ENCODE results near the gene CYB561D2. TPM values are rescaled to one million over a fixed set of nuclear protein-coding genes. Genes with fewer than 3 reads are reported as not detected.
A peak's percentile ranks its signal among the peaks of the same experiment; 100 is the strongest.

The CYB561D2 gene
- polyA plus RNA-seq, 3 donors from 2014 or later = 120 to 158 (median 131) TPM

DNA sequence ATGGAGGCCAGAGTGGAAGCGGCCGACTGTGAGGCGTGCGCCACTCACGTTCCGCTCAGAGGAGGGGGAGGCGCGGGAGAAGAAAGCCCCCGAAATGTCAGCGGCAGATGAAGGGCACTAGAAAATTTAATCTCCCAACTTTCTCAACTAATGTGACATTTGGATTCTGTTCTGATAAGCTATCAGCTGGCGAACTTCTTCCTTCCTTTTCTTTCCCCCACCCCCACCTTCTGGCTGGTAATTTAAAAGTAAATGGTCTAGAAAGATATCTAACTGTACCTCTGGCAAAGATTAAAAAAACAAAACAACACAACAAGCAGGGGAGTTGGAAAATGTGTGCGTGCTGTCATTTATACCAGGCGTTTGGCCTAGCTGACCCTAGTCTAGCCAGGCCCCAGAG lies 35.1 kb downstream of the CYB561D2 start:
- no peaks in the 10 kb centered on the region for H3K36me3 Mint-ChIP-seq
- no peak overlapping the region for H3K27ac Mint-ChIP-seq
- H3K4me3 Mint-ChIP-seq = no peak overlapping the region

DNA sequence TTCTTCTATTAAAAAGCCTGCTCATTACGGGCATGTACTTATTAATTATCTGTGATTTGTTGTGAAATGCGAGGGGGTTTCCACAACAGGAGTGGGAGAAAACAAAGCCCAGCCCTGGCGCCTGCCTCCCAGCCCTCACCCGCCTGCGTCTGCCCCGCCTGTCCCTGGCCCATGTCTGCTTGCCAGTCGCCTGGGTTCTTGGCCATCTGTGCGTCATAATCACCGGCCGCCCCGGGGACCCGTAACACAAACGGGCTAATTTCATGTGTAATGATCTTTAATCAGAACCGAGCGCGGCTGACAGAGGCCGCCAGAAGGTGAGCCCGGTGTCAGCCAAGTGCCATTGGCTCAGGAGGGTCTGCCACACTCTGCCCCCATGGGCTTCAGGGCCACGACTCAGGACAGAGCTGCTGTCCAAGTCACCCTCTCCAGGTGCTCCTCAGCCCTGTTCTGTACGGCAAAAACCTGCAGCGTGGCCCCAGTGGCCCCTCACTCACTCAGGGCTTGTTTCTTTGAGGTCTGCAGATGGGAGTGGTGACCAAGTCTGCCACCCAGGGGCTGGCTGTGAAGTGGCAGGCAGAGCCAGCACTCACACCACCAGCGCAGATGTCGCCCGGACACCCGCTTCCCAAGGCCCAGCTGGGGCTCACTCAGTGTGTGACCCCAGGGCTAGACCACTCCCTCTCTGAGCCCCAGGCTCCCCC lies 37.5 kb downstream of the CYB561D2 start:
- H3K4me1 Mint-ChIP-seq = peaks cover 19 to 20% of the 10 kb centered on the region in 2 donors
- H3K36me3 Mint-ChIP-seq = no peaks in the 10 kb centered on the region
- H3K4me3 Mint-ChIP-seq = no peak overlapping the region
- no peaks in the 10 kb centered on the region for H3K27me3 Mint-ChIP-seq (ENCODE audit: low read depth in 3 of 3)
- no peaks in the 10 kb centered on the region for H3K9me3 Mint-ChIP-seq
- no peak overlapping the region for H3K27ac Mint-ChIP-seq
- DNase-seq = no peak

More for the DNA sequence above, 35.1 kb downstream of the CYB561D2 start:
- Mint-ChIP-seq H3K9me3 (no peaks in the 10 kb centered on the region), H3K27me3 (ENCODE audit: low read depth in 3 of 3) (peaks cover 0 to 4% (median 0%) of the 10 kb centered on the region in 3 donors), H3K4me1 (peaks cover 0 to 2% of the 10 kb centered on the region in 2 donors)
- no peak for DNase-seq

DNA sequence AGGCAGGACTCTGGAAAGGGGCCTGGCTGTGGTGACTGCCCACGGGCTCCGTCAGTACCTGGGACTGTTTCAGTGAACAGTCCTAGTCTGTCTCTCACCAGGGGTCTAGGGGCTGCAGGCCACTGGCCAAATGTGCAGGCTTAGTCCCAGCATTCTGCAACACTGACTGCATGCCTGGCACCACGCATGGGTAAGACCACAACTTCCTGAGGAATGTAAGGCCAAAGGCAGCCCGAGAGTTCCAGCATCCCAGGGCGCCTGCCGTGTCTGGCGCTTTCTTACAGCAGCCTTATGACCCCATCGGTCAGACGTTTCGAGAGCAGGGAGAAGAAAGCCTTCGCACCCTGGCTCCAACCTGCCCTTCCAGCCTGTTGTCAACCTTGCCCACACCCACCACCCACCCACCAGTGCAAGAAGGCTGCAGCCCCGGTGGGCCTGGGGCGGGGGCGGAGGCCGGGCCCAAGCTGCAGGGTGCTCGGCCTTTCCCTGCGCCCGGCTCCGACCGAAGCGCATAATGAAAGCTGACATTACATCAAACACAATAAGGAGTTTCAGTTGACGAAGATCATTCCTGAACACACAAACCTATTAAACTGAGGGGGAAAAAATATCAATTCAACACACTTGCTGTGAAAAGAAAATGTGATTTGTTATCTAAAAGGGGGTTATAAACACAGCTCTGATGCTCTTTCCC lies 38.2 kb downstream of the CYB561D2 start:
- Mint-ChIP-seq H3K36me3 (no peaks in the 10 kb centered on the region), H3K9me3 (no peaks in the 10 kb centered on the region), H3K4me1 (peaks cover 19 to 20% of the 10 kb centered on the region in 2 donors), H3K27me3 (ENCODE audit: low read depth in 3 of 3) (no peaks in the 10 kb centered on the region), H3K27ac (no peak overlapping the region), H3K4me3 (no peak overlapping the region)
- DNase-seq = no peak

DNA sequence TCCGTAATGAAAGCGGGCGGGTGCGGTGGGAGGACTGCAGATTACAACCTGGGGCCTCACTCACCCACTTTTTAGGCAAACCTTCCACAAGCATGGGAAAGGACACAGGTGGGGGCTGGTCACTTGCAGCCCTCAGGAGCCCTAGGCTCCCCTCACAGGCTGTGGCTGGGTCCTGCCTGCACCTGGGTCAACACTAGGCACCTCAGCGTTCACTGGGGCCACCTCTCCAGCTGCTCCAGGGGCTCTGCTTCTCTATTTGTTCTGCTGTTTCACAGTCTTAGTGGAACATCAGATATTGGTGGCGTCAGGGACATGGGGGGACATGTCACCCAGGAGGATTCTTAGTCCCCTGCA lies 38.7 kb downstream of the CYB561D2 start:
- H3K4me3 Mint-ChIP-seq = no peak overlapping the region
- no peak for DNase-seq
- H3K27me3 Mint-ChIP-seq (ENCODE audit: low read depth in 3 of 3) = no peaks in the 10 kb centered on the region
- no peaks in the 10 kb centered on the region for H3K36me3 Mint-ChIP-seq
- H3K9me3 Mint-ChIP-seq = no peaks in the 10 kb centered on the region
- H3K27ac Mint-ChIP-seq = no peak overlapping the region
- H3K4me1 Mint-ChIP-seq = peaks cover 19 to 20% of the 10 kb centered on the region in 2 donors

GRCh38 chr3:50390508-50391224 lies 40.0 kb downstream of the CYB561D2 start:
- no peaks in the 10 kb centered on the region for H3K36me3 Mint-ChIP-seq
- no peak for DNase-seq
- H3K27ac Mint-ChIP-seq = peak overlapping the region in 1 of 6 donors; percentile 52
- no peak overlapping the region for H3K4me3 Mint-ChIP-seq
- H3K27me3 Mint-ChIP-seq (ENCODE audit: low read depth in 3 of 3) = no peaks in the 10 kb centered on the region
- no peaks in the 10 kb centered on the region for H3K9me3 Mint-ChIP-seq
- H3K4me1 Mint-ChIP-seq = peaks cover 19 to 20% of the 10 kb centered on the region in 2 donors

DNA sequence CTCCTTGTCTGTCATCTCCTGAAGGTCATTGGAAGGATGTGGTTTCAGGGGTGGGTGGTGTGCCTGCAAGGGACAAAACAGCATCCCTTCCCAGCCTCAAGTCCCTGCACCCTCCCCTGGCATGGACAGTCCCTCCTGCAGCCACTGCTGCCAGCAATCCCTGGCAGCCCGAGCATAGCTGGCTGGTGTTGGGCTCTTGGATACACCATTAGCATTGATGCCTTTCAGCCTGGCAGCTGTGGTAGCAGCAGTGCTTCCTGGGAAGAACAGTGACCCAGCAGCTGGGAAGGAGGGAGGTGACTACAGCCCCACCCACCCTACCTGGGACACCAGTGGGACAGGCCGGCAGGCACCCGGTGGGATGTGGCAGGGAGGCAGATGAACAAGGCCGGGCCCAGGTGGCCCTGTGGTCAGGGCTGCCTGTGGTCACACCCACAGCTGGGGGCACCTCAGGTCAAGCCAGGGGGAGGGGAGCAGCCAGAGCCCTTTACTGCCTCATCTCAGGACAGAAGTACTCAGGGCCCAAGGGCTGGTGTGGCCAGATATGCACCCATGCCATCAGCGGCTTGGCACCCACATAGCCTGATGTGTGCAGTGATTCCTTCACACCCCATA lies 41.5 kb downstream of the CYB561D2 start:
- no peaks in the 10 kb centered on the region for H3K9me3 Mint-ChIP-seq
- DNase-seq = peak; percentile 15 to 19 (median 15)
- H3K27me3 Mint-ChIP-seq (ENCODE audit: low read depth in 3 of 3) = no peaks in the 10 kb centered on the region
- peak overlapping the region in 1 of 5 donors; percentile 55 for H3K4me3 Mint-ChIP-seq
- H3K36me3 Mint-ChIP-seq = no peaks in the 10 kb centered on the region
- H3K4me1 Mint-ChIP-seq = peaks cover 19 to 20% of the 10 kb centered on the region in 2 donors
- H3K27ac Mint-ChIP-seq = peak overlapping the region in 3 of 6 donors; percentile 0 to 75 (median 10)

DNA sequence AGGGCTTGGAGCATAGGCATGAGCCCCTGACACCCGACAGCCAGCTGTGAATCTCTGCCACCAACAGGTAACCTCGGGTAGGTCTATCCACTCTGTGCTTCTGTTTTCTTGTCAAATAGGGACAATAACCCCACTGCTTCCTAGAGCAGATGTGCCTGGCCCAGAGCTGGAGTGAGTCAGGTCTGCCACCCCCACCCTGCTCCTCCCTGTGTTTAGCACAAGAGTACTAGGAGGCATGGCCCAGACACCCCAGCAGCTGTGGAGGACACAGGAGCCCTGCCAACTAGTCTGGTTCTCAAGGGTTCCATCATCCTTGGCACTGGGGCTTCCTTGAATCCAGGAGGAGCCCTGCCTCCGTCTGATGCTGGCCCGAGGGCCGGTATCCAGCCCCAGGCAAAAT lies 42.4 kb downstream of the CYB561D2 start:
- H3K4me1 Mint-ChIP-seq = peaks cover 20% of the 10 kb centered on the region in 2 donors
- H3K36me3 Mint-ChIP-seq = no peaks in the 10 kb centered on the region
- peak overlapping the region in 1 of 5 donors; percentile 33 for H3K4me3 Mint-ChIP-seq

GRCh38 chr3:50395070-50395860 lies 44.6 kb downstream of the CYB561D2 start:
- no peak for DNase-seq
- Mint-ChIP-seq H3K9me3 (no peaks in the 10 kb centered on the region), H3K27me3 (ENCODE audit: low read depth in 3 of 3) (no peaks in the 10 kb centered on the region), H3K27ac (no peak overlapping the region), H3K4me3 (no peak overlapping the region), H3K36me3 (no peaks in the 10 kb centered on the region), H3K4me1 (peaks cover 26 to 33% of the 10 kb centered on the region in 2 donors)

More for the DNA sequence above, 42.4 kb downstream of the CYB561D2 start:
- Mint-ChIP-seq H3K9me3 (no peaks in the 10 kb centered on the region), H3K27me3 (ENCODE audit: low read depth in 3 of 3) (no peaks in the 10 kb centered on the region), H3K27ac (peak overlapping the region in 1 of 6 donors; percentile 57)
- no peak for DNase-seq

GRCh38 chr3:50396502-50396901 lies 45.8 kb downstream of the CYB561D2 start:
- no peak overlapping the region for H3K27ac Mint-ChIP-seq
- no peaks in the 10 kb centered on the region for H3K27me3 Mint-ChIP-seq (ENCODE audit: low read depth in 3 of 3)
- no peaks in the 10 kb centered on the region for H3K36me3 Mint-ChIP-seq
- peaks cover 24 to 34% of the 10 kb centered on the region in 2 donors for H3K4me1 Mint-ChIP-seq
- DNase-seq = no peak
- H3K4me3 Mint-ChIP-seq = no peak overlapping the region
- H3K9me3 Mint-ChIP-seq = no peaks in the 10 kb centered on the region

DNA sequence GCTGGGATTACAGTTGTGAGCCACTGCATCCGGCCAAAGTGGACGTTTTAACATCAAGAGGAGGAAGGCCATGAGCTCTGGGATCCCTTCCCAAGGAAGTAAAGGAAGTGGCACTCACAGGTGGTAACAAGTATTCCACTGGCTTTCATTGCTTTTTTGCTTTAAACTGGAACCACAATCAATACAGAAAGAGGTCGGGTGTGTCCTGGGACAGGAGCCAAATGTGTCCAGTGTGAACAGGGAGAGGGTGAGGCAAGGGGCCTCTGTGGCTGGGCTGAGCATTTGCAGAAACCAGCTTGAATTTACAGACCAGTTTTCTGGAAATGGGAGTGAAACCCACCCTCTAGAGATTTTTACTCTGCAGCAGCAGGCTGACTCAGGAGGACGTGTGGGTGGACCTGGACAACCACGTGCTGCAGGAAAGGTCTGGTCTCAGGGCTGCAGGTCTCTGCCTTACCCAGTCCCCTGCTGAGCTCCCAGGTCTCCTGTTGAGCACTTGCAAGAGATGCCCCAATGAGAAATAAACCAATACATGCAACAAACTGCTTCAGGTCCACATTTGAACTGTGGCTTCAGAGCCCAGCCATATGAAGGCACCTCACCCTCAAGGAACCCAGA lies 51.4 kb downstream of the CYB561D2 start:
- Mint-ChIP-seq H3K36me3 (no peaks in the 10 kb centered on the region), H3K4me1 (peaks cover 7 to 46% of the 10 kb centered on the region in 2 donors), H3K4me3 (peak overlapping the region in 1 of 5 donors; percentile 44), H3K27ac (peak overlapping the region in 4 of 6 donors; percentile 6 to 40 (median 28)), H3K9me3 (no peaks in the 10 kb centered on the region), H3K27me3 (ENCODE audit: low read depth in 3 of 3) (peaks cover 0 to 2% (median 1%) of the 10 kb centered on the region in 3 donors)
- DNase-seq = no peak

All from immature natural killer cell (primary cell).